GM21447 (cell line): ENCODE results near the gene TXNL4A.

Experiments used
- ATAC-seq: cut with Tn5 transposase; IDR thresholded peaks from one replicate; pipeline ENCODE4 v1.9.1; 2021; ENCODE audit not compliant: unreplicated experiment

TXNL4A gene

DNA sequence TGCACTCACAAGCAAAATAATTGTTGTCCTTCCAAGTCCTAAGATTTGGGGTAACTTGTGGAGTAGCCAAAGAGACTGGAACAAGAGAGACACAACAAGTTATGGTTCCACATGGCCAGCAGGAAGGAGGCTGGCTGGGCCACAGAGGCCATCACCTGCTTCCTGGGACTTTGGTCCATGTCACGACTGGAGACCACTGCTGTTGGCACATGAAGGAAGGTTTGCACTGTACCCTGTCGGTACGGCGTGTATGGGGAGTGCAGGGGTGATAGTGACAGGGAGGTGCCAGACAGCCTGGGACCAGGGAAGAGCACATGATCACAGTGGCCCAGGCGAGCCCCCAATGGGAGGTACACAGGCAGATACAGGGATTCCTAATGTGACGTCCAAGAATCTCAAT is 52.4 kb downstream of the TXNL4A start:
- no peak for ATAC-seq

DNA sequence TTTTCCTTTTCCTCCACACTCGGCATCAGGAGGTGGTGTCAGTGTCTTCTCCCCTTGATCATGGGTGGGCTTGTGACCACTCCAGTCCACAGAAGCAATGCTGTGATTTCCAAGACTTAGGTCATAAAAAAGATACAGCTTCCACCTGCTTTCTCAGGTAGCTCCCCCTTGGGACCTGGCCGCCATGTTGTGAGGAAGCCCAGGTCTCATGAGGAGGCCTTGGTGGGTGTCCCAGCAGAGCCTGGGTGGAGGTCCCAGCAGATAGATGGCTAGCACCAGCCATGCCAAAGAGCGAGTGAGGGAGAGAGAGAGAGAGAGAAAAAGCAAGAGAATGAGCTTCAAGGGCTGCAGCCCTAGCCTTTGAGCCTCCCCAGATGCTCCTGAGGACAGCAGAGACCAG is 52.9 kb downstream of the TXNL4A start:
- no peak for ATAC-seq

DNA sequence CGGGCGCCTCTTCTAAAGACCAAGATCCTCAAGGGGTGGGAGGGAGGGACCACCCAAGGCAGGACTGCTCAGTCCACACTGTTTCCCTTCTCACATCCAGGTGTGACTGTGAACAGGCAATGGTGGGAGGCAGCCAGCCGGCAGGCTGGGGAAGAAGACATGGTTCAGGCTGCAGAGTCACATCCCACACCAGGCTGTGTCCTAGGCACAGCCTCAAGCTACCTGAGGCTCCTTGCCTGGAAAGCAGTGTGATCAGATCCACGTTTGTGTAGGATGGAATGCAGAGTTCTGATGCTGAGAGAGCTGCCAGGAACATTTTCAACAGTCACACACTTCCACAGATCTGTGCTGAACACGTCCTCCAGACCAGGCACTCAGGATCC is 53.3 kb downstream of the TXNL4A start:
- ATAC-seq = no peak

GRCh38 chr18:79934311-79935097 is 53.9 kb downstream of the TXNL4A start:
- no peak for ATAC-seq

GRCh38 chr18:79933765-79934164 is 54.6 kb downstream of the TXNL4A start:
- no peak for ATAC-seq

DNA sequence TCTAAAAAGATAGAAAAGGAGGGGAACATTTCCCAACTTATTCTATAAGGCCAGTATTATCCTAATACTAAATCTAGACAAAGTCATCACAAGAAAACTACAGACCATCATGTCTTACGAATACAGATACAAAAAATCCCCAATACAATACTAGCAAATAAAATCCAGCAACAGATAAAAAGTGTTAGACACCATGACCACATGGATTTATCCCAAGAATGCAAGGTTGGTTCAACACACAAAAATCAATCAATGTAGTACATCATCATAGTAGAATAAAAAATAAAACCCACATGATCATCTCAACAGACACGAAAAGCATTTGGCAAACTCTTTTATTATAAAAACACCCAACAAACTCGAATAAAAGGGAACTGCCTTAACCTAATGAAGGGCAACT is 55.5 kb downstream of the TXNL4A start:
- no peak for ATAC-seq

- no peak for ATAC-seq
Observed at GRCh38 chr18:79931475-79931874, 56.9 kb downstream of the TXNL4A start.

GRCh38 chr18:79930020-79930642 is 58.2 kb downstream of the TXNL4A start:
- ATAC-seq = no peak

- ATAC-seq = no peak
Observed at GRCh38 chr18:79928563-79928960, 59.8 kb downstream of the TXNL4A start.

DNA sequence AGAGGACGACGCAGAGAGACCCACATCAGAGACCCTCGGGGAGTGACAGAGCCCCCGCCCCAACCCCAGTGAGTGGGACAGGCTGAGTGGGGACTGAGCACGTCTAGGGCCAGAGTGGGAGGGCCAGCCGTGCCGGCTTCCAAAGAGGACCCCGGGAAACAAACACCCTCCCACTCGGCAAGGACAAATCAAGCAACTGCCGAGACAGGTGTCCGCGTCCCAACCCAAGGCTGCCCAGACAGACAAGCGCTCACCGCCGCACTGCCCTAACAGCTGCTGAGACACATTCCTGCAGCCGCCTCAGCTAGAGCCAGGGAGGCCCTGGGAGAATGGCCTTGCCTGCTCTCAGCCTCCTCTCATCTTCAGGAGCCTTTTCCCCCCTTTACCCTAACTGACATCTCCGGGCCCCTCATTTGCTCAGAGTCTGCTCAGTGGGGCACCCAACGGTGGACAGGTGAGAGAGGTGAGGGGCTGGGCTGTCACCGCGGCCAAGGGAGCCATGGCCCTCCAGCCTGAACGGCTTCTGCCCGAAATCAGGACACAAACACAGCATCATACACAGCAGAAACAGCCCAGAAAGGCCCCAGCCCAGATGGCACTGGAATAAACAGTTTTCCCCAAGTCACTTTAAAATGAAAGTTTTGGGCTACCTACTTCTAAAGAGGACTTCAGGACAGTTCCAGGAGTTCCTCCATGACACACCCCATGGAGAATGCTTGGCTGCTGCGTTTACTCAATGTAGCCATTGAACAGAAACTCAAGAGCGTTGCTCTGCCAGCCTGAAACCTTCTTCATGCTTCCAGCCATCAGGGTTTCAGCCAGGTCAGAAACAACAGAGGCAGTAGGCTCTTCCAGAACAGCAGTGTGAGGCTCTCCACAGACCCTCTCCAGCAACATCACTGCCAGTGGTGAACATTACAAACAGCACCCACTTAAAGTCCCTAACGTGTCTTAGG is 60.5 kb downstream of the TXNL4A start:
- no peak for ATAC-seq

DNA sequence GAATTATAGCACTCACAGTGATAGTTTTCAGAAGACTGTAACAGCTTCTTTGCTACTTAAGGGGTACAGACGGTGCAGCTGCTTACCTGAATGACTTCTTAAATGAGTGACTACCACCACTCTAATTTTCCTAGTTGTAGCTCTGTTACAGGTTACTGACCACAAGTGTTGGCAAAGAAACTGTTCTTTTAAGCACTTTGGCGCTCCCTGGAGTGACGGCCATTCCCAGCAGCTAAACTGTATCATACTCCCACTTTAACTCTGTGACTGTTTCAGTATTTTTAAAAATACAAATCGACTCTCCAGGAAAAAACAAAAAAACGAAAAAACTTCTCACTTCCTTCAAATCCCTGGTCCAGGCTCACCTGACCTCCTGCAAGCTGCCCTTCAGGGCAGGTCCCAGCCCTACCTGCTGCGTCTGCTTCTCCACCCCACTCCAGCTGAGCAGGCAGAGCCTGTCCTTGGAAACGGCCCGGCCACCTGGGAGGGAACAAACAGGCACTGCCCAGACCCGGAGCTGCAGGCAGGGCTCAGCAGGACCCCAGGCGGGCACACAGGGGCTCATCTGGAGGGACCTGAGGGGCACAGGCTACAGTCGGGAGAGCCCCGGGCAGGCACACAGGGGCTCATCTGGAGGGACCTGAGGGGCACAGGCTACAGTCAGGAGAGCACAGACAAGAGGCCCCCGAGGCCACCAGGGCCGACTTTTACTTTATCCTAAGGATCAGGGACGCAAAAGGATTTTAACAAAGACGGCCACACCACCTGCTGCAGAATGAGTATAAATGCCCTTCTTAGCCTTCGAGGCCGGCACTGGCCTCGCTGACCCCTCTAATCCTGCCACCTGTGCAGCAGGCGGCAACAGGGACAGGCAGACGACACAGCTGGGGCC is 61.4 kb downstream of the TXNL4A start:
- ATAC-seq = no peak

DNA sequence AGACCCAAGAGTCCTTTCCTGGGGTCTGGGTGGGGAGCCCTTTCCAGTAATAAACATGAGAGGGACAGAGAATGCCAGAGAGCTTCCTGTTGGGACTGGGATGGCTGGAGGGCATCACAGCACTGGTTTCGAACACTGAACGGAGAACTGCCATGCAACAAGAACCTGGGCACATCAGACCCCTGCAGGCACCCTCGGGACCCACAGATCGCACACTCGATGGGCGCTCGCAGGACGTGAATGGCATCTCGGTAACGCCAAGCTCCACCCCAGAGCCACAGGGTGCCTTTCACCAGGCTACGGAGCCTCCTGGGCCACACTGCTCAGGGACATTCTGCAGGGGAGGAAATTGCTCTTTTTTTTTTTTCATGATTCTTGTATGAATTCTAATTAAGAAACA is 62.1 kb downstream of the TXNL4A start:
- ATAC-seq = no peak

DNA sequence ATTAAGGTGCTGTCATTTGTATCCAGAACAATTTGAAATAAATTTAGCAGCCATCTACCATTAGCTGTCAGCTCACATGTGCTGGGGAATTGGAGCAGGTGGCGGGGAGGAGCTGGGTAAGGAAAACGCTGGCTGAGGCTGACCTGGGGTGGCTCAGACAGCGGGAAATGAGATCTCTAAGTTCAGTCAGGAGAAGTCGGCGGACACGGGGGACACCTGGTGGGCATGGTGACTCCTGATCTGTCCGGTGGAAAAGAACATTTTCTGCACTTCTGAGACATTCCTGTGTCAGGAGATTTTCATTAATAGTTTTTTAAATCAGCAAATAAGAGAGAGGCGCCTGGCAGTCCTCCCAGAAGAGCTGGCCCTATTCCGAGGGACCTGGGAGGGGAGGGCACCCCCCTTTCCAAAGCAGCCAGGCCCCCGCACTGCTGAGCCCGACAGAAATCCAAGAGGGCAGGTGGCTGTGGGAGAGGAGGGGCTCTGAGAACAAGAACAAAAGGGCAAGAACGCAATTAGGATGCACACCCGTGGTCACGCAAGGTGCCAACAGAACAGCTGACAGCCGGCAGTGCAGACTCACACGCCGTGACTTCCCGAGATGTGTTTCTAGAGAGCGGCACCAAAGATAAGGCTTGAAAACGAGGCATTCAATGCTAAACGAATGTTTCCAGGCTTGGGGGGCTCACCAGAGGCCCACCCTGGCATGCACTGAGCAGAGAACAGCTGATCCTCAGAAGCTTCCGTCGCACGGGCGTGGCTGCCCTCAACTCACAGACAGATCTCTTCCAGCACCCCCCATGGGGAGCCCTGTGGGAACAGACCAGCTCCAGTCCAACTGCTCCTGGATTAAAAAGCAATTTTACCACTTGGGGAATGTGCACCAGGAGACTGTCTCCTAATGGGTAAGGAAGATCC is 63.3 kb downstream of the TXNL4A start:
- ATAC-seq = no peak

DNA sequence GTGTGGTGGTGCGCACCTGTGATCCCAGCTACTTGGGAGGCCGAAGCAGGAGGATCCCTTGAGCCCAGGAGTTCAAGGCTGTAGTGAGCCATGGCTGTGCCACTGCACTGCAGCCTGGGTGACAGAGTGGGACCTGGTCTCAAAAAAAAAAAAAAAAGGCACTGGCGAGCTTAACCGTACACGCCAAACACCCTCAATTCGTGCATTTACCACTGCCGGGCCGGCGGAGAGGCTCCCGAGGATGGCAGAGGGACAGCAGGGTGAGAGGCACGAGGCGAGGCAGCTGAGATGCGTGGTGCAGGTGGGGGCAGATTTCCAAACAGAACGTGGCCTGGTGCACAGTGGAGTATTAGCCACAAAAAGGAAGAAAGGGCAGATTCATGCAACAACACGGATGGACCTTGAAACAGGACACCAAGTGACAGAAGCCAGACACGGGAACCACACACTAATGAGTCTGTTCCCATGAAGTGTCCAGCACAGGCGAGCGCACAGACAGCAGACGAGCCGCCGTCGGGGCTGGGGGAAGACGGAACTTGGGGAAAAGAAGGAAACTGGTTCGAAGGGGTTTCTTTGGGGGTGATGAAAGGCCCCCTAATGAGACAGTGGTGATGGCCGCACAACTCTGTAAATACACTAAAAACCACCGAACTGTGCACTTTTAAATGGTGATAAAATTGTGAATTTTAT is 64.3 kb downstream of the TXNL4A start:
- ATAC-seq = no peak

DNA sequence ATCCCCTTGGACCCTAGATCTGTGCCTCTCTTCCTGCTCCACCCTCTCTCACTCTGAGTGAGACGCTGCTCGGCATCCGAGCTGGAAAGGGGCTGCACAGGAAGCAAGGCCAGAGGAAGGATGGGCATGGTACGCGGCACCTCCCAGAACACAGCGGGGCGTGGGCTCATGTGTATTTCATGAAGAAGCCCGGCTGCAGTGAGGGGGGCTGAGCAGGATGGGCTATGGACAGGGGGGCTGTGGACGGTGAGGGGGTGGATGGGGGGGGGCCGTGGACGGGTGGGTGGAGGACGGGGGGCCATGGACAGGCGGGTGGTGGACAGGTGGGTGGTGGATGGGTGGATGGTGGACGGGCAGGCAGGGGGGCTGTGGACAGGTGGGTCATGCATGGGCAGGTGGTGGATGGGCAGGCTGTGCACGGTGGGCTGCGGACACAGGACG is 65.4 kb downstream of the TXNL4A start:
- no peak for ATAC-seq

DNA sequence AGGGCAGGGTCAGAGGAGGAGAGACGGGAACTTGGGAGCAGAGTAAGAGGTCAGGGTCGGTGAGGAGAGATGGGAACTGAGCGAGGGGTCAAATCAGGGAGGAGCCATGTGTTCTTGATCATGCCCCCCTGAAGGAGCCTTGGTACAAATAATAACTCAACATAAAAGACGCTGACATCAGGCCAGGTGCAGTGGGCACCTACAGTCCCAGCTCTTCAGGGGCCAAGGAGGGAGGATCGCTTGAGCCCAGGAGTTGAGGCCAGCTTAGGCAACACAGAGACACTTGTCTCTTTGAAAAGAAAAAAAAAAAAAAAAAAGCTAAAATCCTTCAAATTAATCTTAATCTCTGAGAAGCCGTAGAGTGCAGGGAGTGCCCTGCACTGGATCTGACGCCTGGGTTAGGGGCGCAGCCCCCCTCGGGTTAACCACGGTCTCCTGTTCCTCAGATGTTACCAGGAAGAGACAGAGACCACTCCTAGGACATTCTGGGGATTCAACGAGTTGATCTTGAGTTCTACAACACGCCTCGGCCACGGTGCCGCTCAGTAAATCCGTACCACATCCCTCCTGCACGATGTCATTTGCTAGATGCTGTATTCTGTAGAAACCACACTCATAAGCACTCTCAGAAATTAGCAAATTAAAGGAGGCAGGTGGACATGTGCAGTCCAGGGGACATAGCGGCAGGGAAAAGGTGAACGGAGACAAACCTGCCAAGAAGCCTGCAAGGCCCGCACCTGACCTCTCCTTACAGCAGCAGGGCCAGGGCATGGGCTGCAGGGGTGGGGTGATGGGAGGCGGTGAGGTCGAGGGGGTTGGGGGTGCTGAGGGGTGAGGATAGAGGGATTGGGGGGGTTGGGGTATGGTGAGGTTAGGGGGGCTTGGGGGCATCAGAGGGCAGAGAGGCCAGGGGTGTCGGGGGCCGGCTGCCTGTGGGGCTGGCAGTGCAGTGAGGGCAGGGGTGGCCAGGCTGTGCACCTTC is 66.1 kb downstream of the TXNL4A start:
- no peak for ATAC-seq
